ENCODE data around the gene GOSR1.
"Not testable (repeated sequence)": the region's sequence is repeated elsewhere in the genome, so short reads cannot be mapped to it uniquely, and the experiment has no call there.

- TF ChIP-seq CTCF (IDR thresholded peaks at IDR 0.05; ENCODE audit: extremely low read depth in 1 of 2, insufficient read depth in 1 of 2, low read depth in 1 of 2, low read length in 2 of 2); MYC (IDR thresholded peaks at IDR 0.05; ENCODE audit: low read depth, low read length); POLR2AphosphoS5 (IDR thresholded peaks at IDR 0.05; ENCODE audit: insufficient read depth, low read depth, low read length); EZH2 (IDR thresholded peaks at IDR 0.05; ENCODE audit: borderline replicate concordance, low read depth, low read length, severe bottlenecking); GATA2 (IDR thresholded peaks at IDR 0.05; ENCODE audit: insufficient read depth, insufficient read length, low read depth, low read length); POLR2A (IDR thresholded peaks at IDR 0.05; ENCODE audit: low read depth, low read length); JUN (IDR thresholded peaks at IDR 0.05; ENCODE audit: borderline replicate concordance, insufficient read depth, insufficient read length, low read depth); MAX (IDR thresholded peaks at IDR 0.05; ENCODE audit: insufficient read depth, insufficient read length): not testable (repeated sequence)
Measured at GRCh38 chr17:30561766-30562165, 84.6 kb downstream of the GOSR1 start.
